ENCODE data around the gene KLF4. TPM values are rescaled to one million over a fixed set of nuclear protein-coding genes. Genes with fewer than 3 reads are reported as not detected.

Gene KLF4
- total RNA-seq, 1 donor from 2014 or later: 38.7 TPM

DNA sequence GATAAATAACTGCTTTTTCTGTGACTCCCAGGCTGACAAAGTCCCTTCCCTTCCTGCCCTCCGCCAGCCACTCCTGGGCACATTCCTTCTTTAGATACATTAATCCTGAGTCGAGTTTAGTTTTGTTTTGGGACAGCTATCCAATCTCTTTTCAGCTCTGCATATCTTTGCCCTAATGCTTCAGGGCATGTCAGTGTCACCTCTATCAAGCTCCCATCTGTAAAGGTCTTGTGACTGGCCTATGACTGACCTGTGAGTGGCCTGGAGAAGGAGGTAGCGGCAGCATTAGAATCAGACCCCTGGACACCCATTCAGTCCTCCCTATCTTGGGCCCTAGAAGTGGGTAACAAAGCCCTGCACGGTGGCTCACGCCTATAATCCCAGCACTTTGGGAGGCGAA is 34.0 kb upstream of the KLF4 start:
- no peak overlapping the region for H3K4me3 ChIP-seq (ENCODE audit: low read depth, low read length)
- TF ChIP-seq, protein P1, sequence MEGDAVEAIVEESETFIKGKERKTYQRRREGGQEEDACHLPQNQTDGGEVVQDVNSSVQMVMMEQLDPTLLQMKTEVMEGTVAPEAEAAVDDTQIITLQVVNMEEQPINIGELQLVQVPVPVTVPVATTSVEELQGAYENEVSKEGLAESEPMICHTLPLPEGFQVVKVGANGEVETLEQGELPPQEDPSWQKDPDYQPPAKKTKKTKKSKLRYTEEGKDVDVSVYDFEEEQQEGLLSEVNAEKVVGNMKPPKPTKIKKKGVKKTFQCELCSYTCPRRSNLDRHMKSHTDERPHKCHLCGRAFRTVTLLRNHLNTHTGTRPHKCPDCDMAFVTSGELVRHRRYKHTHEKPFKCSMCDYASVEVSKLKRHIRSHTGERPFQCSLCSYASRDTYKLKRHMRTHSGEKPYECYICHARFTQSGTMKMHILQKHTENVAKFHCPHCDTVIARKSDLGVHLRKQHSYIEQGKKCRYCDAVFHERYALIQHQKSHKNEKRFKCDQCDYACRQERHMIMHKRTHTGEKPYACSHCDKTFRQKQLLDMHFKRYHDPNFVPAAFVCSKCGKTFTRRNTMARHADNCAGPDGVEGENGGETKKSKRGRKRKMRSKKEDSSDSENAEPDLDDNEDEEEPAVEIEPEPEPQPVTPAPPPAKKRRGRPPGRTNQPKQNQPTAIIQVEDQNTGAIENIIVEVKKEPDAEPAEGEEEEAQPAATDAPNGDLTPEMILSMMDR (IDR thresholded peaks at IDR 0.05; ENCODE audit: insufficient read depth, low read length, poor library complexity, severe bottlenecking): no peak
- H3K27me3 ChIP-seq (ENCODE audit: control insufficient read depth, insufficient read depth, low read length): no peaks in the 10 kb centered on the region
- DNase-seq (ENCODE audit: low read depth): no peak
- no peaks in the 10 kb centered on the region for H3K36me3 ChIP-seq (ENCODE audit: control insufficient read depth, insufficient read depth, low read length)

DNA sequence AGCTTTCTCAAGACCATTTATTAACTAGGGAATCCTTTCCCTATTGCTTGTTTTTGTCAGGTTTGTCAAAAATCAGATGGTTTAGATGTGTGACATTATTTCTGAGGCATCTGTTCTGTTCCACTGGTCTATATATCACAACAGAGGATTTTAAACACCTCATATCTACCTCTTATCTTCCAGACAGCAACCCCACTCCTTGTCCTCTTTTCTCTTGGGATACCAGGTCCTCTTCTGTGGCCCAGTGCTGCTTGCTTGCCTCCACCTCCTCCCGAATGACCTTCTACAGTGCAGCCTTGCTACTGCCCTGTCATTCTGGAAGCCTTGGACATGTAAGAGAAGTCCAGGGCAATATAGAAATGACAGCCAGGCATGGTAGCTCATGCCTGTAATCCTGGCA is 30.6 kb upstream of the KLF4 start:
- TF ChIP-seq, protein P1 (IDR thresholded peaks at IDR 0.05; ENCODE audit: insufficient read depth, low read length, poor library complexity, severe bottlenecking): no peak
- Histone ChIP-seq H3K27me3 (ENCODE audit: control insufficient read depth, insufficient read depth, low read length) (no peaks in the 10 kb centered on the region), H3K36me3 (ENCODE audit: control insufficient read depth, insufficient read depth, low read length) (no peaks in the 10 kb centered on the region), H3K4me3 (ENCODE audit: low read depth, low read length) (no peak overlapping the region)
- no peak for DNase-seq (ENCODE audit: low read depth)

DNA sequence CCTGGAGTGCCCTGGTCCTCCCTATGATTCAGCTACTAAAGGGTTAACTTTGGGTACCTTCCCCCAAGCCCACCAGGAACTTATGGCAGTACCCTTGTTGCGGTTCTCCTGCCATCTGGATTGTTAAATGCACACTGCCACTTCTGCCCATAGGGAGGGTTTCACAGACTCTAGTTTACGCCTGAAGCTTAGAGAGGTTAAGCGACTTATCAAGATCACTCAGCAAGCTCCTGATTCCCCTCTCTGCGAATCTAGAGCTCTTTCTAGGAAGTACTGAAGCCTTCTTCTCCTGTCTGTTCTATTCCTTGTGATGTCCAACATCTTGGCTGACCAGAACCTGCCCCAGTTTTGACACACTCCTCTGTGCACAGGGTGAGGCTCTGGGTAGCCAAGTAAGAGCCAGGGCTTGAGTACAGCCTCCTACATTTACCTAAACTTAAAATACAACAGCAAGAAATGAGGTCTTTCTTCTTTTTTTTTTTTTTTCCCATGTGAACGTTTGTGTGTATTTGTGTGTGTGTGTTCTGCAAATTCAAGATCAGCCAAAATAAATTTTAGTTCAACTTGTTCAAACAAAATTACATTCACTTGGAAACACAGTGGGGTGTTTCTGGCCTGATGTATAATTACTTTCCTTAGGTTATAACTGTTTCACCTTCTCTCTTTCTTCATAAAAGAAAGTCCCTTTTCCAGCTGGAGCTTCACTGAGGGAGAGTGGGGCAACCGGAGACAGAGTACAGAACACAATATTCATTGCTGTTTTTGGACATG is 28.7 kb upstream of the KLF4 start:
- no peaks in the 10 kb centered on the region for H3K36me3 ChIP-seq (ENCODE audit: control insufficient read depth, insufficient read depth, low read length)
- no peaks in the 10 kb centered on the region for H3K27me3 ChIP-seq (ENCODE audit: control insufficient read depth, insufficient read depth, low read length)
- no peak for DNase-seq (ENCODE audit: low read depth)
- TF ChIP-seq, protein P1 (IDR thresholded peaks at IDR 0.05; ENCODE audit: insufficient read depth, low read length, poor library complexity, severe bottlenecking): no peak
- no peak overlapping the region for H3K4me3 ChIP-seq (ENCODE audit: low read depth, low read length)

DNA sequence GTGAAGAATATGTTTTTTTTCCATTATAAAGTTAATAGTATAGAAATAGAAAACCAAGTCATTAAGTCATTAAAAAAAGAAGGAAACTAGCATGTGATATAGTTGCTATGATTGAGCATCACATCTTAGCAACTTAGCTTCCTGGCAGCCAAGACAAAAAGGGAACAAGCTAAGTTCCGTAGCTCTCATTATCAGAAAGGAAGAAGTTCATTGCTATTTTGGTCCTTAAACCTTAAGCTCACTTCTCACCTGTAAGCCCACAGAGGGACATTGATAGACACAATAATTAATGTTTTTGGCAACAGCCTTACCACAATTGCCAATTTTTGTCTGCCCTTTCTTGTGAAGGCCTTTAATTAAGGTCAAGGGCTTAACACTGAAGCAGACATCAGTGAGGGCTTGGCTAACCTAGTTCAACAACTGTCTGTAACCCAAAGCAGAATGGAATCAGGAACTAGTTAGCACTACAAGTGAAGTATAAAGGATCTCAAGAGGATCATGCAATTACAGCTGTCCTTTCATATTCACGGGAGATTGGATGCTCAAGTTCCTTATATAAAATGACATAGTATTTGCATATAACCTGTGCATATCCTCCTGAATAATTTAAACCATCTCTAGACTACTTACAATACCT is 24.0 kb upstream of the KLF4 start:
- H3K4me3 ChIP-seq (ENCODE audit: low read depth, low read length): no peak overlapping the region
- TF ChIP-seq, protein P1 (IDR thresholded peaks at IDR 0.05; ENCODE audit: insufficient read depth, low read length, poor library complexity, severe bottlenecking): no peak
- H3K27me3 ChIP-seq (ENCODE audit: control insufficient read depth, insufficient read depth, low read length): no peaks in the 10 kb centered on the region
- no peaks in the 10 kb centered on the region for H3K36me3 ChIP-seq (ENCODE audit: control insufficient read depth, insufficient read depth, low read length)
- no peak for DNase-seq (ENCODE audit: low read depth)

DNA sequence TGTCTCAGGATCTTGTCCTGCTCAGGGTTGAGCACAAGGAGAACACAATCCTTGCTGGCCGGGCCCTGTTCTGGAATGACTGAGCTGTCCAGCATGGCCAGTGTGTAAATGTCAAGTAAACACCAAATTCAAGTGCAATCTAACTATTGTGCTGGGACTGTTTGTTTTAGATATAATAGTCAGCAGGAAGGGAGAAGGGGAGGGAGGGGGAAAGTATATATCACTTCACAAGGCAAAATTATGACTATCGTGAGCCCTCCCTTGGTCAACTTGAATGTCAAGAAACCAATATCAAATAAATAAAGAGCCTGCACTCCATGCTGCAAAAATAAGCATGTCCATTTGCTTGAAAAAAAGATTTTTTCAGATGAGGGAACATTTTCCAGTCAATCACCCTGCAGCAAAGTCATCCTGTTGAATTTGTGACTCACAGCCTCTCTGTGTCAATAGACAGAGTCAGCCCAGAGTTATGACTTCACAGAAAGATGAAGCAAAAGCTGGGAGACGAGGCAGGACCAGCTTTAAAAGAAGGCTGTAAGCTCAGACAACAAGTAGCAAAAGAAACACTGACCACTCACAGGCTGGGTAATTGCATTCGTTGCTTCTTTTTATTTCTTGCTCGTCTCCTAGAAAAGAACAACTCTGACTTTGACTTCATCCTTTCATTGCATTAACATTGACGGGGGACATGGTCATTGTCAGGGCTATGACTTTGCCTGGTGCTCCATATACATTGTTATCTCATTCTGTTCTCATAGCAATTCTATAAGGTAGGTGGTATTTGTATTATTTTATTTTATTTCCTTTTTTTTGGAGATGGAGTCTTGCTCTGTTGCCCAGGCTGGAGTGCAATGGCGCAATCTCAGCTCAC is 15.3 kb upstream of the KLF4 start:
- TF ChIP-seq, protein P1 (IDR thresholded peaks at IDR 0.05; ENCODE audit: insufficient read depth, low read length, poor library complexity, severe bottlenecking): no peak
- Histone ChIP-seq H3K27me3 (ENCODE audit: control insufficient read depth, insufficient read depth, low read length) (no peaks in the 10 kb centered on the region), H3K4me3 (ENCODE audit: low read depth, low read length) (no peak overlapping the region), H3K36me3 (ENCODE audit: control insufficient read depth, insufficient read depth, low read length) (no peaks in the 10 kb centered on the region)
- DNase-seq (ENCODE audit: low read depth): peak; percentile 69
